ENCODE data around the gene VPS13C. TPM values are rescaled to one million over a fixed set of nuclear protein-coding genes. Genes with fewer than 3 reads are reported as not detected.

VPS13C gene
- total RNA-seq, 1 donor from 2014 or later, result 50.9 TPM

DNA sequence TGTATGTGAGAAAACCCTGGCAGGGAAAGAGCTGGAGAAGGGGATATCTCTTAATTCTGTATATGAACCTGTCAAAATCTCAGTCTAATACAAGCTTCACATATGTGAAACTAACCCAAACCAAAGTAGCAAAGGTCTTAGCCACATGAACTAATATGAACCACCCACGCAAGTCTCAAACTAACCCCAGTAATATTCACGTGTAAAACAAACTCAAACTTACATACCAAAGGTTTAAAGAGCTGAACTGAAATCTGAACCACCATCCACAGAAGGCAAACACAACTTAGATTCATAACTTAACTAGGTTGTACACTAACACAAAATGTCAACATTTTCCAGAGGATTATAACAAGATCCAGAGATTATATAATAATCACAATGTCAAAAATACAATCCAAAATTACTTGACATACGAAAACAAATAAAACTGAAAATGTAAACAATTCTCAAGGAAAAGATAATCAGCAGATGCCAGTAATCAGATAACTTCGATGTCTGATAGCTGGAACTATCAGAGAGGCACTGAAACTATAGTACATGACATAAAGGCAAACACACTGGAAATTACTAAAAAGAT lies 64.1 kb downstream of the VPS13C start:
- Mint-ChIP-seq H3K4me1 (ENCODE audit: unreplicated experiment) (no peaks in the 10 kb centered on the region), H3K27me3 (ENCODE audit: unreplicated experiment) (peaks cover 2% of the 10 kb centered on the region), H3K9me3 (ENCODE audit: unreplicated experiment) (no peaks in the 10 kb centered on the region), H3K27ac (ENCODE audit: unreplicated experiment) (no peak overlapping the region), H3K36me3 (ENCODE audit: low read depth, unreplicated experiment) (no peaks in the 10 kb centered on the region), H3K4me3 (ENCODE audit: unreplicated experiment) (no peak overlapping the region)
- TF ChIP-seq, protein P1, sequence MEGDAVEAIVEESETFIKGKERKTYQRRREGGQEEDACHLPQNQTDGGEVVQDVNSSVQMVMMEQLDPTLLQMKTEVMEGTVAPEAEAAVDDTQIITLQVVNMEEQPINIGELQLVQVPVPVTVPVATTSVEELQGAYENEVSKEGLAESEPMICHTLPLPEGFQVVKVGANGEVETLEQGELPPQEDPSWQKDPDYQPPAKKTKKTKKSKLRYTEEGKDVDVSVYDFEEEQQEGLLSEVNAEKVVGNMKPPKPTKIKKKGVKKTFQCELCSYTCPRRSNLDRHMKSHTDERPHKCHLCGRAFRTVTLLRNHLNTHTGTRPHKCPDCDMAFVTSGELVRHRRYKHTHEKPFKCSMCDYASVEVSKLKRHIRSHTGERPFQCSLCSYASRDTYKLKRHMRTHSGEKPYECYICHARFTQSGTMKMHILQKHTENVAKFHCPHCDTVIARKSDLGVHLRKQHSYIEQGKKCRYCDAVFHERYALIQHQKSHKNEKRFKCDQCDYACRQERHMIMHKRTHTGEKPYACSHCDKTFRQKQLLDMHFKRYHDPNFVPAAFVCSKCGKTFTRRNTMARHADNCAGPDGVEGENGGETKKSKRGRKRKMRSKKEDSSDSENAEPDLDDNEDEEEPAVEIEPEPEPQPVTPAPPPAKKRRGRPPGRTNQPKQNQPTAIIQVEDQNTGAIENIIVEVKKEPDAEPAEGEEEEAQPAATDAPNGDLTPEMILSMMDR (IDR thresholded peaks at IDR 0.05; ENCODE audit: unreplicated experiment), result no peak
- no peak for DNase-seq (ENCODE audit: low spot score)

DNA sequence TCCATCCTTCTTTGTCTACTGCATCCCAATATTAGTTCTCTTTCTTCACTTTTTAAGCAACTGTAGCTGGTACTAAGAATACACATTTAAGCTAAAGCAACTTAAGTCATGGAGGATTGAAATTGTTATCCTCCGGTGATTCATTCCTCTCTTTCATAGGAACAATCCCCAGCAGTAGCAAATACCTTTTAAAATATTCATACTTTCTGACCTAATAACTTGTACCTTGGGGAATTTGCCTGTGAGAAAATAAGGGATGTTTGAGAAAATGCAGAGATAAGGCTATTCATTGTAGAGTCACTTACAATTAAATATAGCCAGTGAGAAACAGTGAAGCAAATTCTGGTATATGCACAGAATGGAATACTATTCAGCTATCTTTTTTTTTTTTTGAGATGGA lies 66.0 kb downstream of the VPS13C start:
- DNase-seq (ENCODE audit: low spot score), result no peak
- H3K36me3 Mint-ChIP-seq (ENCODE audit: low read depth, unreplicated experiment), result peaks cover 7% of the 10 kb centered on the region
- TF ChIP-seq, protein P1 (IDR thresholded peaks at IDR 0.05; ENCODE audit: unreplicated experiment), result no peak
- H3K27ac Mint-ChIP-seq (ENCODE audit: unreplicated experiment), result no peak overlapping the region
- no peaks in the 10 kb centered on the region for H3K4me1 Mint-ChIP-seq (ENCODE audit: unreplicated experiment)
- H3K4me3 Mint-ChIP-seq (ENCODE audit: unreplicated experiment), result no peak overlapping the region
- H3K9me3 Mint-ChIP-seq (ENCODE audit: unreplicated experiment), result no peaks in the 10 kb centered on the region
- H3K27me3 Mint-ChIP-seq (ENCODE audit: unreplicated experiment), result peaks cover 2% of the 10 kb centered on the region

DNA sequence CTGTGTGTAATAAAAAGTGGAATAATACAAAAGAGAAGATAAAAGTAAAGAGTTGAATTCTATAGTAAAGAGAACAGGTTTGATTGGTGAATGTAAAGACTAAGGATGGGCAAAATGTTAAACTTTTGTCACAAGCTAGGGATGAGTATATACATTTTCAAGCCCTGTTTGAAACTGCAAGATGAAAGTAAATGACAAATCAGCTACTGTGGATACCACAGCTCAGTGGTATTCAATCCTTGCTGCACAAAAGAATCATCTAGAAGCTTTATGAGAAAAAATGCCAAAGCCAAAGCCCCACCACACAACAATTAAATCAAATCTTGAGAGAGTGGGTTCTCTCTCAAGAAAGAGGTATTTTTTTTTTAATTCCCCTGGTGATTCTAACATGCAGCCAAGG lies 67.7 kb downstream of the VPS13C start:
- Mint-ChIP-seq H3K4me1 (ENCODE audit: unreplicated experiment) (no peaks in the 10 kb centered on the region), H3K27me3 (ENCODE audit: unreplicated experiment) (peaks cover 2% of the 10 kb centered on the region), H3K4me3 (ENCODE audit: unreplicated experiment) (no peak overlapping the region), H3K36me3 (ENCODE audit: low read depth, unreplicated experiment) (peaks cover 18% of the 10 kb centered on the region), H3K27ac (ENCODE audit: unreplicated experiment) (no peak overlapping the region), H3K9me3 (ENCODE audit: unreplicated experiment) (no peaks in the 10 kb centered on the region)
- TF ChIP-seq, protein P1 (IDR thresholded peaks at IDR 0.05; ENCODE audit: unreplicated experiment), result no peak
- DNase-seq (ENCODE audit: low spot score), result no peak

DNA sequence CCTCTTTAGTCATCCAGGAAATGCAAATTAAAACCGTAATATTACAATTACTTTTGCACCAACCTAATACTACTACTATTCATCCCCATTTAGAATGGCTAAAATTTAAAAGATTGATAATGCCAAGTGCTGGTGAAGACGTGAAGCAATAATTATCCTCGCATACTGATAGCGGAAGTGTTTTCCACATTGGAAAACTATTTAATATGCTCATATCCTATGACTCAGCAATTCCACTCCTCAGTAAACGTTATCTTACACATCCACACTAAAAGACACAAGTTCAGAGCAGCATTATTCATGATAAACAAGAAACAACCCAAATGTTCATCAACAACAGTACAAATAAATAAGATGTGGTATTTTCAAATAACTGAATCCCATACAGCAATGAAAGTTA lies 70.6 kb downstream of the VPS13C start:
- Mint-ChIP-seq H3K36me3 (ENCODE audit: low read depth, unreplicated experiment) (peaks cover 23% of the 10 kb centered on the region), H3K4me1 (ENCODE audit: unreplicated experiment) (no peaks in the 10 kb centered on the region), H3K4me3 (ENCODE audit: unreplicated experiment) (no peak overlapping the region), H3K27ac (ENCODE audit: unreplicated experiment) (no peak overlapping the region), H3K27me3 (ENCODE audit: unreplicated experiment) (no peaks in the 10 kb centered on the region), H3K9me3 (ENCODE audit: unreplicated experiment) (no peaks in the 10 kb centered on the region)
- TF ChIP-seq, protein P1 (IDR thresholded peaks at IDR 0.05; ENCODE audit: unreplicated experiment), result no peak
- DNase-seq (ENCODE audit: low spot score), result no peak

DNA sequence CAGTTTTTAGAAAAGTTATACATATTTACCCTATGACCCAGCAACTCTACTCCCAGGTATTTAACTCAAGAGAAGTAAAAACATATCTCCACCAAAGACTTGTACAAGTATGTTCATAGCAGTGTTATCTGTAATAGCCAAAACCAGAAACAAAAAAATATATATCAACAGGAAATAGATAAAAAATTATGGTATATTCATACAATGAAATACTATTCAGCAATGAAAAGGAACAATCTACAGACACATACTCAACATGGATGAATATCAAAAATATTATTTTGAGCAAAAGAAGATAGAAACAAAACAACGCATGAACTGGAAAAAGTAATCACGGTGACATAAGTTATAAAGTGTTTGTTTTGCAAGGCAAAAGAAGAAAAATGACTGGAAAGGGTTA lies 72.4 kb downstream of the VPS13C start:
- TF ChIP-seq, protein P1 (IDR thresholded peaks at IDR 0.05; ENCODE audit: unreplicated experiment), result no peak
- Mint-ChIP-seq H3K4me1 (ENCODE audit: unreplicated experiment) (no peaks in the 10 kb centered on the region), H3K36me3 (ENCODE audit: low read depth, unreplicated experiment) (peaks cover 27% of the 10 kb centered on the region), H3K9me3 (ENCODE audit: unreplicated experiment) (no peaks in the 10 kb centered on the region), H3K27me3 (ENCODE audit: unreplicated experiment) (no peaks in the 10 kb centered on the region), H3K4me3 (ENCODE audit: unreplicated experiment) (no peak overlapping the region), H3K27ac (ENCODE audit: unreplicated experiment) (no peak overlapping the region)
- DNase-seq (ENCODE audit: low spot score), result no peak
